ENCODE measurements around the gene ADA.

DNA sequence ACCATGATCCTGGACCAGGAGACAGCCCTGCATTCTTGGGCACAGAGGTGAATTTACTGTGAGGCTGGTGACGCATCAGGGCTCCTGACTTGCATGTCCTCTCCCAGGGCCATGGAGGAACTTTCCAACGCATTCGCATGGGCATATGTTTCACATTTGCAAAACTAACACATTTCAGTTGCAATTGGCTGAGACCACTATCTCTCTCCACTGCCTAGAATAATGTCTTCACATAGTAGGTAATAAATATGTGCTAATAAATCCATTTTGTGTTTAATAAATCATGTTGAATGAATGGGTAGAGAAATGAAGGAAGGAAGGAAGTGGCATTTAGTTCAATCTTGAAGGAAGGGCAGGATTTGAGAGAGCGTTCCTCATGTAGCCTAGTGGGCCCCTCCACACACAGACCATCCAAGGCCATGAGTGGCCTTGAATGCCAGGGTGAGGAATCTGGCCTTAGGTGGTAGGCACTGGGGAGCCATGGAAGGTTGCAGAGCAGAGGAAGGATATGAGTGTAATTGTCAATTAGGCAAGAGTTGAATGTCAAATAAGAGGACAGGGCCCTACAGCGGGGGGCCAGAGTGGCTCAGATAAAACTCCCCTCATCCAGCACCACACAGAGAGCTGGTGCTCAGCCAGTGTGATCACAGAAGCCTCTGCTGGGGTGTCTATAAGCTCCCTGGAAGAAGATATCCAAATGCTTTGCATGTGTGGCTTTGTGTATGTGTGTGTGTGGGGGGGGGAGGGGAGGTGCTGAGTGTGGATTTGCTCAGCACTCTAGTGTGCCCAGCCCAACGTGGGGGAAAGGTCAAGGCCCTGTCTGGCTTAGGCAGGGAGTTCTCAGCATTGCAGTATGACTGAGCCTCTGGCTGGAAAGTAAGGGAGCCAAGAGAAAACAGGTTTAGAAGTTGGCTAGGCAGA, 32.8 kb upstream of the ADA start:
- TF ChIP-seq EZH2 (IDR thresholded peaks at IDR 0.05; ENCODE audit: low read length): no peak
- TF ChIP-seq, protein P1, sequence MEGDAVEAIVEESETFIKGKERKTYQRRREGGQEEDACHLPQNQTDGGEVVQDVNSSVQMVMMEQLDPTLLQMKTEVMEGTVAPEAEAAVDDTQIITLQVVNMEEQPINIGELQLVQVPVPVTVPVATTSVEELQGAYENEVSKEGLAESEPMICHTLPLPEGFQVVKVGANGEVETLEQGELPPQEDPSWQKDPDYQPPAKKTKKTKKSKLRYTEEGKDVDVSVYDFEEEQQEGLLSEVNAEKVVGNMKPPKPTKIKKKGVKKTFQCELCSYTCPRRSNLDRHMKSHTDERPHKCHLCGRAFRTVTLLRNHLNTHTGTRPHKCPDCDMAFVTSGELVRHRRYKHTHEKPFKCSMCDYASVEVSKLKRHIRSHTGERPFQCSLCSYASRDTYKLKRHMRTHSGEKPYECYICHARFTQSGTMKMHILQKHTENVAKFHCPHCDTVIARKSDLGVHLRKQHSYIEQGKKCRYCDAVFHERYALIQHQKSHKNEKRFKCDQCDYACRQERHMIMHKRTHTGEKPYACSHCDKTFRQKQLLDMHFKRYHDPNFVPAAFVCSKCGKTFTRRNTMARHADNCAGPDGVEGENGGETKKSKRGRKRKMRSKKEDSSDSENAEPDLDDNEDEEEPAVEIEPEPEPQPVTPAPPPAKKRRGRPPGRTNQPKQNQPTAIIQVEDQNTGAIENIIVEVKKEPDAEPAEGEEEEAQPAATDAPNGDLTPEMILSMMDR (optimal IDR thresholded peaks at IDR 0.05 in 1 of 3, IDR thresholded peaks at IDR 0.05 in 1 of 3, conservative IDR thresholded peaks at IDR 0.05 in 1 of 3; ENCODE audit: extremely low read depth in 1 of 3, insufficient read depth in 2 of 3, low read length in 3 of 3): no peak

Data from keratinocyte (primary cell).